GM21825 (cell line): Measurements from ENCODE around the gene HNF1A.
"Not testable (repeated sequence)": the region's sequence is repeated elsewhere in the genome, so short reads cannot be mapped to it uniquely, and the experiment has no call there.

Experiments
- ATAC-seq: cut with Tn5 transposase; IDR thresholded peaks from one replicate; pipeline ENCODE4 v1.9.1; 2021; ENCODE audit warnings: mild to moderate bottlenecking, moderate library complexity; ENCODE audit not compliant: unreplicated experiment

Gene HNF1A

GRCh38 chr12:120978296-120979219 is at the start of gene HNF1A:
HNF1A (plus strand) TSS chr12:120978543; CDS start chr12:120978769, 226 bp downstream.
- ATAC-seq = no peak

GRCh38 chr12:120928864-120929652 is 49.3 kb upstream of the HNF1A start:
- ATAC-seq = no peak

- ATAC-seq = no peak
Observed at GRCh38 chr12:120930032-120930431, 48.3 kb upstream of the HNF1A start.

GRCh38 chr12:120932058-120932457 is 46.3 kb upstream of the HNF1A start:
- no peak for ATAC-seq

- ATAC-seq = no peak
Observed at GRCh38 chr12:120932956-120933526, 45.3 kb upstream of the HNF1A start.

- no peak for ATAC-seq
Observed at GRCh38 chr12:120933786-120934185, 44.6 kb upstream of the HNF1A start.

GRCh38 chr12:120936197-120936596 is 42.1 kb upstream of the HNF1A start:
- ATAC-seq = no peak

- no peak for ATAC-seq
Observed at GRCh38 chr12:120938496-120938895, 39.8 kb upstream of the HNF1A start.

- ATAC-seq = no peak
Observed at GRCh38 chr12:120939523-120939922, 38.8 kb upstream of the HNF1A start.

GRCh38 chr12:120940006-120940405 is 38.3 kb upstream of the HNF1A start:
- ATAC-seq = no peak

- no peak for ATAC-seq
Observed at GRCh38 chr12:120940799-120941198, 37.5 kb upstream of the HNF1A start.

GRCh38 chr12:120941412-120941811 is 36.9 kb upstream of the HNF1A start:
- no peak for ATAC-seq

GRCh38 chr12:120941846-120942405 is 36.4 kb upstream of the HNF1A start:
- no peak for ATAC-seq

- no peak for ATAC-seq
Observed at GRCh38 chr12:120943482-120943881, 34.9 kb upstream of the HNF1A start.

- no peak for ATAC-seq
Observed at GRCh38 chr12:120944645-120945217, 33.6 kb upstream of the HNF1A start.

GRCh38 chr12:120945516-120945915 is 32.8 kb upstream of the HNF1A start:
- not testable (repeated sequence) for ATAC-seq

GRCh38 chr12:120950260-120950799 is 28.0 kb upstream of the HNF1A start:
- not testable (repeated sequence) for ATAC-seq

GRCh38 chr12:120950807-120951206 is 27.5 kb upstream of the HNF1A start:
- no peak for ATAC-seq

GRCh38 chr12:120955232-120955631 is 23.1 kb upstream of the HNF1A start:
- ATAC-seq = no peak

GRCh38 chr12:120956579-120957300 is 21.6 kb upstream of the HNF1A start:
- ATAC-seq = no peak
